Right forelimb (tissue), 1 donor: ENCODE results near the gene SH3BP1.

Source experiments
- DNase-seq: peaks from one replicate; pipeline ENCODE4 v3.0.0-alpha.2; 2018

Gene SH3BP1

DNA sequence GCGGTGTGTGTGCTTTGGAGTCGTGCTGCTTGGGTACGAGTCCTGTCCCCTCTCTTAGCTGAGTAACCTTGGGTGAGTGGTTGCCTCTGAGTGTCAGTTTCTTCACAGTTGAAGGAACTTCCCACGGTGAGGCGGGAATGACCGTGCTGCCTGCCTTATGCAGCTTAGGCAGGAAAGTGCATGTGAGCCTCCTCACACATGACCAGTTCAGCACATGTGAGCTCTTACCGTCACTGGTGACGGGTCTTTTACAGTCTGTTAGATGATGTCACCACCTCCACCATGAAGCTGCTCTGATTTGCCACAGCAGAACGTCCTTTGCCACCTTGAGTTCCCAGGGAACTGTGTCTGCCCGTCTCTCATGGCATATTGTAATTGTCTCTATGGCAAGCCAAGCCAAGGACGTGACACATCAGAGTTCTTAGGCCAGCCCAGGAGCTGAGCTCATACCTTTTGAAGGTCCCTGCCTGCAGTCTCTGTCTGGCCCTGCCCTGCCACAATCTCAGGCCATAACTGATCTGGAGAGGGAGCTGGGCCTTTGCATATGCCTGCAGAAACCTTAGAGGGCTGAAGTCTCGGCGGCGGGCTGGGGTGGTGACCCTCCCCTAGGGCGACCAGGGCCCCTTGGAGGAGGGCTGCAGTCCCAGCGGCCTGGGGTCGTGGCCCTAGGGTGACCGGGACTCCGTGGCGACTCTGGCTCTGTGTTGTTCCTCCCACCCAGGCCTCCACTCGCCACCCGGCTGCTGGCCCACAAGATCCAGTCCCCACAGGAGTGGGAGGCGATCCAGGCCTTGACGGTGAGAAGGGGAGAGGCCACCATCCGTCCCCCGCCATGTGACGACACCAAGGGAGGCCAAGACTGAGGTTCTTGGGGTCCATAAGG is 23.0 kb upstream of the SH3BP1 start:
- peak; percentile 32 for DNase-seq

DNA sequence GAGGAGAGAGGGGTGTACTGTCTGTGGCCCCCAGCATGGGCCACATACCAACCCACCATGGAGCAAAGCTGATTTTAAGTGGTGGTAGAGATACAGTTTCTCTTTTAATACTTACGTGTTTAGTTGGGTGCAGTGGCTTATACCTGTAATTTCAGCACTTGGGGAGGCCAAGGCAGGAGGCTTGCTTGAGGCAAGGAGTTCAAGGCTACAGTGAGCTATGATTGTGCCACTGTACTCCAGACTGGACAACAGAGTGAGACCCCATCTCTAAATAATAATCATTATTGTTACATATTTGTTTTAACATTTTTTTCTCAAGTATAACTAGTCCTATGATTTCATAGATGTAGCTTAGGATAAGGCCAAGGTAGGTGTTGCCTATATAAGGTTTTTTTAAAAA is 22.0 kb upstream of the SH3BP1 start:
- DNase-seq, result no peak

- peak; percentile 28 for DNase-seq
These were observed 21.3 kb upstream of the SH3BP1 start for GRCh38 chr22:37618072-37618656.

GRCh38 chr22:37618674-37619073 is 20.8 kb upstream of the SH3BP1 start:
- DNase-seq, result peak; percentile 32

DNA sequence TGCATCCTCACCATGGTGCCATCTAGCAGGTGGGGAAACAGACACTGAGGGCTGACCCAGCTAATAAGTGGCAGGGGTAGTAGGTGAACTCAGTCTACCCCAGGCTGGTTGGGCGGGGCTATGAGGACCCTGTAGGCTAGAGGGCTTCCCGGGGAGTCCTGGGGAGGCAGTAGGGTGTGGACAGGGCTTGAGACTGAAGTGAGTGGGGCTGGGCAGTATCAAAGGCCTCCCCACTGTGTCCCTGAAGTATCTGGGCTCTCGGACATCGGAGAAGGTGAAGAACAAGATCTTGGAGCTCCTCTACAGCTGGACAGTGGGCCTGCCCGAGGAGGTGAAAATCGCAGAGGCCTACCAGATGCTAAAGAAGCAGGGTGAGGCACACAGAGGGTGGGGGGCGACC is 19.5 kb upstream of the SH3BP1 start:
- DNase-seq, result no peak

DNA sequence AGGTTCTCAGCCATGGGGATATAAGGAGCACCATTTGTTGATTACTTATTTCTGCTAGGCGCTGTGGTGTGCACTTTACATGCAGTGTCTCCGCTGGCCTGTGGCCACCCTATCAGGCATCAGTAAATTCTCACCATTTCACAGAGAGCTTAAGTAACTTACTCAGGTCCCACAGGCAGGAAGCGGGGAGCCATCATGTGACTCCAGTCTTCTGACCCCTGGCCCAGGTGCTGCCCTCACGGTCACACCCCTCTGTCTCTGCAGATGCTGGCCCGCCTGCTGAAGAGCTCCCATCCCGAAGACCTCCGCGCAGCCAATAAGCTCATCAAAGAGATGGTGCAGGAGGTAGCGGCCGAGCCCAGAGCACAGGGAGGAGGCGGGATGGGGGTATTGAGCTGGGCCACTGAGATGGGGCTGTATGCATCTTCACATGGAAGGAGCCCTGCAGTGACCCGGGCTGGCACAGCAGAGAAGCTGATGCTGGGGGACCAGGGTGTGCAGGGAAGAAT is 18.1 kb upstream of the SH3BP1 start:
- DNase-seq, result no peak

GRCh38 chr22:37623075-37624016 is 16.1 kb upstream of the SH3BP1 start:
- peak; percentile 87 for DNase-seq

- no peak for DNase-seq
These were observed 15.5 kb upstream of the SH3BP1 start for GRCh38 chr22:37624017-37624365.

DNA sequence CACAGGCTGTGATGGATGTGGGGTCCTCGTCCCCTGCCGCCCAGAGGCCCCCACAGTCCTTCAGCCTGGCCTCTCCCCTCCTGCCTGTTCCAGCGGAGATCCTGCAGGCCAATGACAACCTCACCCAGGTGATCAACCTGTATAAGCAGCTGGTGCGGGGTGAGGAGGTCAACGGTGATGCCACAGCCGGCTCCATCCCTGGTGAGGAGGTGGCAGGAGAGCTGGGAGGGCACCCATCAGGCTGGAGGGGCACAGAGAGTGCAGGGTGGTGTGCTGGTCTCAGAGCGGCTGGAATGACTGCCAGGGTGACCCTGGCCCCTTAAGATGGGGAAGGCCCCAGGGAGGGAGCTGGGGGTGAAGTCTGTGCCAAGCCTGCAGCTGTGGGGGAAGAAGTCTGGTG is 14.6 kb upstream of the SH3BP1 start:
- DNase-seq, result no peak

DNA sequence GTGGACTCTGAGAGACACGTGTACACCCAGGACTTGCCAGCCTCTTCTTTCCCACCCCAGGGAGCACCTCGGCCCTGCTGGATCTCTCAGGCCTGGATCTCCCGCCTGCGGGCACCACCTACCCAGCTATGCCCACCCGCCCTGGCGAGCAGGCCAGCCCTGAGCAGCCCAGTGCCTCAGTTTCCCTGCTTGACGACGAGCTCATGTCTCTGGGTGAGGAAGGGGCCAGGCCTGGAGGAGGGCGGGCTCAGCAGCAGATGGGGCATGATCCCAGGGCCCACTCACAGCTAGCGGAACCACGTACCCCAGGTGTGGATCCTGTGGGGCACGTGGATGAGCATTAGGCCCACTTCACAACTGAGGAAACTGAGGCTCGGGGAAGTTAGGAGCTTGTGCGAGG is 13.7 kb upstream of the SH3BP1 start:
- DNase-seq, result no peak

GRCh38 chr22:37626144-37626543 is 13.3 kb upstream of the SH3BP1 start:
- no peak for DNase-seq

DNA sequence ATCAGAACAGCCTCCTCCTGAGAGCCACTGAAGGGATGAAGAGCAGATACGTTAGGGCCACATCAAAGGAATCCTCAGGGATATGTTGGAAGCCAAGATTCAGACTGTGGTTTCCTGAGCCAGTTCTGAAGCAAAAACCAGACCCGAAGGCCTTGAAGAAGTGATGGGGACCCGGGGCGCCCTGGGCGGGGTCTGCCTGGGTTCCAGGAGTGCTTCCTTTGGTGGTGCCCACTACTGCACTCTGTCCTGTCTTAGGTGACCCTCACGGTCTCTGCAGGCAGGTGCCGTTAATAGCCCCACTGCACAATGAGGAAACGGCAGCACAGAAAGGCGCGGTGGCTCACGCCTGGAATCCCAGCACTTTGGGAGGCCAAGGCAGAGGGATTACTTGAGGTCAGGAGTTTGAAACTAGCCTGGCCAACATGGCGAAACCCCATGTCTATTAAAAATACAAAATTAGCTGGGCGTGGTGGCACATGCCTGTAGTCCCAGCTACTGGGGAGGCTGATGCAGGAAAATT is 12.9 kb upstream of the SH3BP1 start:
- no peak for DNase-seq

- DNase-seq, result no peak
These were observed 12.3 kb upstream of the SH3BP1 start for GRCh38 chr22:37627121-37627520.

- DNase-seq, result no peak
These were observed 11.9 kb upstream of the SH3BP1 start for GRCh38 chr22:37627545-37627944.

- no peak for DNase-seq
These were observed 10.6 kb upstream of the SH3BP1 start for GRCh38 chr22:37628830-37629229.

GRCh38 chr22:37629928-37630327 is 9.5 kb upstream of the SH3BP1 start:
- DNase-seq, result no peak

- no peak for DNase-seq
These were observed 8.5 kb upstream of the SH3BP1 start for GRCh38 chr22:37630839-37631435.

DNA sequence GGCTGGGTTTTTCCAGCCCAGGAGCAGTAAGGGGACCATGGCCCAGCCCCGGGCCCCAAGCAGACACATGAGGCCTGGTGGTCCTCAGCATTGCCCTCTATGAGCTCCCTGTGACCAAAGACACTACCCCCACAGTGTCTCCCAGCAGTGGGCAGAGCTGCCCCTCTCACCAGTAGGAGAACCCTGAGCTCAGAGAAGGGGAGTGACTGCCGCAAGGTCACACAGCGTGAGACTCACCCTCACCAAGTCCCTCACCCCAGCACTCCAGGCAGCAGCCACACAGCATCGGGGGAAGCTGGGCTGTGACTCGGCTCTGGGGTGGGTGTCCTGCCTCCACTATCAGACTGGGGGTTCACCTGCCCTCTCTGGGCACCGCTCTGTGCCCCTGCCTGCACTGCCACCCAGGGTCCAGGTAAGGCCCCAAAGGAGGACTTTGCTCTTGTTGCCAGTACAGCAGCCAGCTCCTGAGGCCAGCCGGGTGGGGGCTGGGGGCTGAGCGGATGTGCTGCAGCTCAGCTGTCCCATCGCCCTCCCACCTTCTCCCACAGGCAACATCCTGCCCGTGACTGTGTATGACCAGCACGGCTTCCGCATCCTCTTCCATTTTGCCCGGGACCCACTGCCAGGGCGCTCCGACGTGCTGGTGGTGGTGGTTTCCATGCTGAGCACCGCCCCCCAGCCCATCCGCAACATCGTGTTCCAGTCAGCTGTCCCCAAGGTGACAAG is 7.9 kb upstream of the SH3BP1 start:
- no peak for DNase-seq

- DNase-seq, result no peak
These were observed 7.0 kb upstream of the SH3BP1 start for GRCh38 chr22:37632174-37633088.

- no peak for DNase-seq
These were observed 6.3 kb upstream of the SH3BP1 start for GRCh38 chr22:37633089-37633624.
